Calu3 (cell line): ENCODE results near the gene RAPGEF1. TPM values are rescaled to one million over a fixed set of nuclear protein-coding genes. Genes with fewer than 3 reads are reported as not detected.

ENCODE experiments used
- BruUV-seq: library from RNA; stranded (reverse); fragments of 400-500 nt; replicated peaks from 2 replicates; lab custom pipeline; 2021; lab: Mats Ljungman, UMichigan
- CTCF ChIA-PET: fragments of 300-600 bp; sonication (Branson Sonifier 250); formaldehyde crosslinking; loops from one replicate; lab custom pipeline; 2022; ENCODE audit warnings: antibody characterized with exemption; lab: Charles Lee
- DNase-seq: peaks from one replicate; pipeline ENCODE4 v3.0.0; 2022
- H3K27ac Mint-ChIP-seq: one replicate; pipeline ENCODE4 v1.8.0; 2022; ENCODE audit warnings: mixed read lengths; ENCODE audit not compliant: unreplicated experiment
- H3K27me3 Mint-ChIP-seq: one replicate; pipeline ENCODE4 v1.8.0; 2022; ENCODE audit warnings: mixed read lengths; ENCODE audit not compliant: unreplicated experiment
- H3K36me3 Mint-ChIP-seq: one replicate; pipeline ENCODE4 v1.8.0; 2022; ENCODE audit warnings: mild to moderate bottlenecking, moderate library complexity, mixed read lengths; ENCODE audit not compliant: insufficient read depth, unreplicated experiment
- H3K4me1 Mint-ChIP-seq: one replicate; pipeline ENCODE4 v1.8.0; 2022; ENCODE audit warnings: mild to moderate bottlenecking, low read depth, mixed read lengths; ENCODE audit not compliant: unreplicated experiment
- H3K4me3 Mint-ChIP-seq: one replicate; pipeline ENCODE4 v1.8.0; 2022; ENCODE audit warnings: mild to moderate bottlenecking, low read depth, moderate library complexity, mixed read lengths; ENCODE audit not compliant: unreplicated experiment
- H3K9me3 Mint-ChIP-seq: one replicate; pipeline ENCODE4 v1.8.0; 2022; ENCODE audit warnings: low read depth, mixed read lengths; ENCODE audit not compliant: unreplicated experiment
- CTCF ChIP-seq: fragments of 200-600 bp; IDR thresholded peaks from one replicate; pipeline ENCODE4 v1.8.0; 2022; ENCODE audit warnings: antibody characterized with exemption; ENCODE audit not compliant: unreplicated experiment
- intact Hi-C: fragments of 100-400 bp; cut with micrococcal nuclease; formaldehyde crosslinking; loops from one replicate; pipeline ENCODE4 v1.10.0; 2022; ENCODE audit not compliant: unreplicated experiment
- total RNA-seq: library from RNA; stranded (reverse); gene quantifications from 2 replicates; pipeline ENCODE4 v1.2.3, GENCODE V29; 2022

The RAPGEF1 gene
- total RNA-seq, 1 experiment from 2014 or later, result 32.5 TPM

DNA sequence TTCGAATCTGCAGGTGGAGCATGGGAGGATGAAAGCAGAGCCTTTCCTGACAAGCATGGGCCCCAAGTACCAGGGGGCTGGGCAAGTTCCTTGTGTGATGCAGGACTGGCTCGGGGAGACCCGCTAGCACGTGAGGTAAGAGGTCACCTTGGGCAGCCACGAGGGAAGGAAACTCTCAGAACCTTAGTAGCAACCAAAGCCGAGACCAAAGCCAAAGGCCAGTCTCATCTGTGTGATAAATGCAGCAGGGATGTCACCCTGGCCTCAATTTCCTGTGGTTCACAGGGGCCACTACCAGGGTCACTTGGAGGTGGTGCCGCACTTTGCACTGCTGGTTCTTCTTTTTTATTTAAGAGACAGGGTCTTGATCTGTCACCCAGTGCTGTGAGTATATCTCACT lies 155.0 kb downstream of the RAPGEF1 start:
- intact Hi-C loops, result no loop called here
- Mint-ChIP-seq H3K27ac (no peak overlapping the region), H3K36me3 (peaks cover 9% of the 10 kb centered on the region), H3K27me3 (no peaks in the 10 kb centered on the region), H3K9me3 (no peaks in the 10 kb centered on the region), H3K4me1 (no peaks in the 10 kb centered on the region), H3K4me3 (no peak overlapping the region)
- no peak for TF ChIP-seq CTCF
- BruUV-seq, result no TSS peak
- no peak for DNase-seq
- CTCF ChIA-PET, result interaction anchor here (0.9 kb wide), 1 partner anchor 503 kb away, joined by 3 read pairs; no protein-coding TSS in a partner anchor

GRCh38 chr9:131583836-131584555 lies 155.9 kb downstream of the RAPGEF1 start:
- no peak for TF ChIP-seq CTCF
- no TSS peak for BruUV-seq
- intact Hi-C loops, result no loop called here
- no peak overlapping the region for H3K27ac Mint-ChIP-seq
- H3K9me3 Mint-ChIP-seq, result no peaks in the 10 kb centered on the region
- CTCF ChIA-PET, result no interaction called here
- peaks cover 9% of the 10 kb centered on the region for H3K36me3 Mint-ChIP-seq
- H3K4me3 Mint-ChIP-seq, result no peak overlapping the region
- DNase-seq, result no peak
- no peaks in the 10 kb centered on the region for H3K27me3 Mint-ChIP-seq
- H3K4me1 Mint-ChIP-seq, result no peaks in the 10 kb centered on the region

- no peak overlapping the region for H3K27ac Mint-ChIP-seq
- H3K27me3 Mint-ChIP-seq, result no peaks in the 10 kb centered on the region
- intact Hi-C loops, result no loop called here
- no peaks in the 10 kb centered on the region for H3K9me3 Mint-ChIP-seq
- H3K4me1 Mint-ChIP-seq, result no peaks in the 10 kb centered on the region
- no peak for TF ChIP-seq CTCF
- CTCF ChIA-PET, result no interaction called here
- BruUV-seq, result no TSS peak
- peaks cover 9% of the 10 kb centered on the region for H3K36me3 Mint-ChIP-seq
- DNase-seq, result no peak
- H3K4me3 Mint-ChIP-seq, result no peak overlapping the region
Measured at GRCh38 chr9:131583337-131583645, 156.6 kb downstream of the RAPGEF1 start.

DNA sequence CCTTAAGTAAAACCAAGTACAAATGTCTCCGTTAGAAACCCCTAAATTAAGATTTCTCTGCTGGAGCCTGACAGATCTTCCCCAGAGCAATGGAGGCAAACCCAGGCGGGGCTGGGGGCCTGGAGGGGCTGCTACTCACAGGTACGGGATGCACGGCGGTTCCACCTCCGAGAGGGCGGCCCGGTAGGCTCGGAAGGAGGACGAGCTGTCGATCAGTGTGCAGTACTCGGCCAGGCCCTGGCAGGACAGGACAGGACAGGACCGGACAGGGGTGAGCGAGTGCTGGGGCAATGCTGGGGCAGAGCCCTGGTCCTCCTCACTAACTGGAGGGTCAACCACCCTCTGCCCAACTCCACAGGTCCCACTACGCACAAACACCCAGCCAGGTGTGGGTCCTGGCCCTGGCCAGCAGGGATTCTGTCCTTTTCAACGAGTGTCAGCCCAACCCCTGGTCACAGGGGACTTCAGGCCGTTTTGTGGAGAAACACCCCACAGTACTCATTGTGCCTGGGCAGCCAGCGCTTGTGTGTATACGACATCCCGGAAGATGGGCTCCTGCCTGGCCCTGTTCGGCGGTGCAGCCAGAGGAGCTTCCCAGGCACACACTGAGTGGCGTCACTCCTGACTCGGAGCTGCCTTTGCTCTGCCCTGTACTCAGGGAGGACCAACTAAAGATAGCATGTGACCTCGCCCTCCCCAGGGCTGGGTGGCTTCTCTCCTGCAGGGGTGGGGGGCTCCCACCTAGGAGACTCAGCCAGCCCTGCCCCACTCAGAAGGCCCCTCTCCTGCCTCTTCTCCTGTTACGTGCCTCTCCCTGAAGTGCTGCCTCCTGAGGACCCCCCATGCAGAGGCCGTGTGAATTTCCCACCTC lies 157.2 kb downstream of the RAPGEF1 start:
- no peak for TF ChIP-seq CTCF
- Mint-ChIP-seq H3K4me1 (no peaks in the 10 kb centered on the region), H3K27ac (no peak overlapping the region), H3K36me3 (peaks cover 9% of the 10 kb centered on the region), H3K9me3 (no peaks in the 10 kb centered on the region), H3K27me3 (no peaks in the 10 kb centered on the region), H3K4me3 (no peak overlapping the region)
- no TSS peak for BruUV-seq
- DNase-seq, result no peak
- CTCF ChIA-PET, result no interaction called here
- intact Hi-C loops, result no loop called here
